C4-2B (cell line): ENCODE results near the gene NUDT22.
A peak's percentile ranks its signal among the peaks of the same experiment; 100 is the strongest.

Experiments
- H3K27ac ChIP-seq: fragments of 450-650 bp; 2 replicates; pipeline ENCODE4 v1.5.1; 2017
- ZFX ChIP-seq: fragments of 450-650 bp; IDR thresholded peaks from 2 replicates; pipeline ENCODE4 v1.6.1; 2017
- TF ChIP-seq, protein P1 (sequence below): fragments of 450-650 bp; conservative IDR thresholded peaks from 2 replicates; pipeline ENCODE4 v1.5.1; 2017; ENCODE audit warnings: mild to moderate bottlenecking

NUDT22 gene

DNA sequence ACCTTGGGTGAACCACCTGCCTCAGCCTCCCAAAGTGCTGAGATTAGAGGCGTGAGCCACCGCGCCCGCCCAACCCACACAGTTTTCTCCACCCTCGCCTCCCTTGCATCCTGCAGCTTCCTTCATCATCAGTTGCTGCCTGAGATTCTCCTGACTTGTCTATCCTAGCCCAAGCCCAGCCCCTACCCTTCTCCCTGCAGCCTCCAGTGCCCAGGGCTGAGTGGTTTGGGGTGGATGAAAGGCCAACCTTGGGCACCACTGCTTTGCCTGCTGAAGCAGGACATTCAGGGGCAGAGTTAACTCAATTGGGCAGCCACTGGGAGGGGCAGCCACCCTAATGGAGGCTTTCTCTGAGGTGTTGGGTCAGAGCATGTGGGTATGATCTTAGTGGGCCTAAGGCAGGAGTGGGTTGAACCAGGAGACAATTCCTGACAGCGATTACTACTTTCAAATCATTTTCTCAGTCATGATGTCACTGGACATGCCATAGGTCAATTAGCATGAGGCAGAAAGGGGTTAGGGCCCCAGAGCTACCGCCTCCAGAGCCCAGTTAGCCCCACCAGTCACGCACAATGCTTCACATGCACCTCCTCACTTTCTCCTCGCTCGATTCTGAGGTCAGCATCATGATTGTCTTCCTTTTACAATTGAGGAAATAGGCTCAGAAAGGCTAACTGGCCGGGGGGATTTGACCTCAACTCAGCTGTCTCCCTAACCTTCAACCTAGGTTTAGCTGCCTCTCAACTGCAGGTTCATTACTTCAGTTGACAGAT lies 13.8 kb downstream of the NUDT22 start:
- H3K27ac ChIP-seq, result peak overlapping the region; percentile 86
- TF ChIP-seq, protein P1, sequence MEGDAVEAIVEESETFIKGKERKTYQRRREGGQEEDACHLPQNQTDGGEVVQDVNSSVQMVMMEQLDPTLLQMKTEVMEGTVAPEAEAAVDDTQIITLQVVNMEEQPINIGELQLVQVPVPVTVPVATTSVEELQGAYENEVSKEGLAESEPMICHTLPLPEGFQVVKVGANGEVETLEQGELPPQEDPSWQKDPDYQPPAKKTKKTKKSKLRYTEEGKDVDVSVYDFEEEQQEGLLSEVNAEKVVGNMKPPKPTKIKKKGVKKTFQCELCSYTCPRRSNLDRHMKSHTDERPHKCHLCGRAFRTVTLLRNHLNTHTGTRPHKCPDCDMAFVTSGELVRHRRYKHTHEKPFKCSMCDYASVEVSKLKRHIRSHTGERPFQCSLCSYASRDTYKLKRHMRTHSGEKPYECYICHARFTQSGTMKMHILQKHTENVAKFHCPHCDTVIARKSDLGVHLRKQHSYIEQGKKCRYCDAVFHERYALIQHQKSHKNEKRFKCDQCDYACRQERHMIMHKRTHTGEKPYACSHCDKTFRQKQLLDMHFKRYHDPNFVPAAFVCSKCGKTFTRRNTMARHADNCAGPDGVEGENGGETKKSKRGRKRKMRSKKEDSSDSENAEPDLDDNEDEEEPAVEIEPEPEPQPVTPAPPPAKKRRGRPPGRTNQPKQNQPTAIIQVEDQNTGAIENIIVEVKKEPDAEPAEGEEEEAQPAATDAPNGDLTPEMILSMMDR, result no peak
- no peak for TF ChIP-seq ZFX

DNA sequence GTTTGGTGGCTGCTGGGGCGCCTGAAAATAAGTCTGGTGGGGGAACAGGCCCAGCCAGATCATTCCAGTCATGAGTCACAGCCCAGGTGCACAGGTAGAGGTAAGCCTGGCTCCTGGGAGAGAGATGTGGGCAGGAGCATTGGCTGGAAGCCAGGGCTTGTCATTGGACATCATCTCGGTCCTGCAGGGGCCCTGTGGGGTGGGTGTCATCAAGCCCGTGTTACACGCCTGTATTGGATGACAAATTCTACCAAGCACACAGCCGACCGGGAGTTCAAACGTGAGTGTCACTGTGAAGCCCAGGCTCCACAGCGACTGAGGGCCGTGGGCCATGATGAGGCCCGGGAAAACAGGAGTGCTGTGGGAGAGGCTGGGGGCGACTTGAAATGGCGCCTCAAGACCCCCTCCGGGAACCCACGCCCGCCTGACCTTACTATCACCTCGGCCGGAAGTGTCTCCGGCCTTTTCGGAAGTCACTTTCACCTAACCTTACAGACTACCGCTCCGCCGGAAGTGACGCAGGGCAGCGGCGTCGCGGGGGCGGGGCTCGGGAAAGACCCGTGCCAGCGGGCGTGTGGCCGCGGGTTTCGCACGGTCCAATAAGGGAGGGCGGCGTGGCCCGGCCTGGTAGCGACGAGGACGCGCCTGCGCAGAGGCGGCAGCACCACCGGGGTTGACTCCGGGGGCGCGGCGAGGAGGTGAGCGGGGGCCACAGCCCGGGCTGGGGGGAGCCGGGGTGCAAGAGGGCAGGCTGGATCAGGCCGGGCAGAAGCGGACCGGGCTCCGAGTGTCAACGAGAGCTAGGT lies 14.6 kb downstream of the NUDT22 start, which contains the start of gene FKBP2:
Gene FKBP2, plus strand, starts transcription at position 661 of the 806 bp plus-strand sequence. CDS start 1,293 bp downstream, outside the sequence.
- H3K27ac ChIP-seq, result peak within 1 kb of the TSS; percentile 86
- TF ChIP-seq, protein P1, result no peak
- TF ChIP-seq ZFX, result no peak

DNA sequence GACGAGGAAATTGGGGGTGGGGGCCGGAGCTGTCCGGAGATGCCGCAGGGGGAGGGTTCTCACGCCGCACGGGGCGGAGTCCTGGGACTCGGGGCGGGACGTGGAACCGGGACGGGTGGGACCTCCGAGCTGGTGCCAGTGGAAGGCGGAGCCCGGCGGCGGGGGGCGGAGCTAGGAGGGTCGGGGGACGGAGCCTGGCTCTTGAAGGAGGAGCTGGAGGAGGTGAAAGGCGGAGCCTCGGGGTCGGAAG lies 15.1 kb downstream of the NUDT22 start:
- no peak for TF ChIP-seq ZFX
- TF ChIP-seq, protein P1, result no peak
- H3K27ac ChIP-seq, result peak overlapping the region; percentile 86

DNA sequence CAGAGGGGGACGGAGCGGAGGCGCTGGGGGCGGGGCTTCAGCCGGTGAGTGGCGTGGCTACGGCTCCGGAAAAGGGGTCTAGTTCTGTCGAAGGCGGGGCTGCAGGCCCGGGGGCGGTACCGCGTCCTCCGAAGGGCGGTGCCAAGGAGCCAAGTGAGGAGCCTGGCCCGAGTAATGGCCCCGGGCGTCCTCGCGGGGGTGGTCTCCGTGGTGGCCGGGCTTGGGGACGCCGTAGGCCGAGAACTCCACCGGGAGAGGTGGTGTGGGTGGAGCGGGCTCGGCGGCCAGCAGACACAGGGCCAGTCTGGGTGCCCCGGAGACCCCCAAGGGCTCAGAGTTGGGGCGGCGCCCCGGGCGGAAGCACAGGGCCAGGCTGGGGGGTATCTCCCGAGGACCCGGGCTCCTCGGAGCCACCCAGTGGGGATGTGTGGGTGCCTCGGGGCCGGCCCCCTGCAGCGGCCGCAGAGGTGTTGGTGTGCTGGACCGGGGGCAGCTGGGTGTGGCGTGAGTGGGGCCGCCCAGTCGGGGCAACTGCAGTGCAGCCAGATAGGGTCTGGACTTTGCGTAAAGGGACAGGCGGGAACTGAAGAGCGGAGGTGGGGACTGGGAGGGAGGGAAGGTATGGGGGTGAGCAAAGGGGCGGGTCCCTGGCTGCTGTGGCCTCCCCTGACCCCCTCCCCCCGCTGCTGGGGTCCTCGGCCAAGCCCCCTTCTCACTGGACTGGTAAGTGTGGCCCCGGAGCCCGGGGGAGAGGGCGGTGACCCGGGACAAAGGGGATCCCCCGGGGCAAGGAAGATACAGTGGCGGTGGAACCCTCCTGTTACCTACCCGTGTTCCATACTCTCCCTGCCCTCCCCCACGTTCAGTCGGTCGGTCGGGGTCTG lies 15.7 kb downstream of the NUDT22 start:
- TF ChIP-seq, protein P1, result no peak
- no peak for TF ChIP-seq ZFX
- peak overlapping the region; percentile 86 for H3K27ac ChIP-seq

DNA sequence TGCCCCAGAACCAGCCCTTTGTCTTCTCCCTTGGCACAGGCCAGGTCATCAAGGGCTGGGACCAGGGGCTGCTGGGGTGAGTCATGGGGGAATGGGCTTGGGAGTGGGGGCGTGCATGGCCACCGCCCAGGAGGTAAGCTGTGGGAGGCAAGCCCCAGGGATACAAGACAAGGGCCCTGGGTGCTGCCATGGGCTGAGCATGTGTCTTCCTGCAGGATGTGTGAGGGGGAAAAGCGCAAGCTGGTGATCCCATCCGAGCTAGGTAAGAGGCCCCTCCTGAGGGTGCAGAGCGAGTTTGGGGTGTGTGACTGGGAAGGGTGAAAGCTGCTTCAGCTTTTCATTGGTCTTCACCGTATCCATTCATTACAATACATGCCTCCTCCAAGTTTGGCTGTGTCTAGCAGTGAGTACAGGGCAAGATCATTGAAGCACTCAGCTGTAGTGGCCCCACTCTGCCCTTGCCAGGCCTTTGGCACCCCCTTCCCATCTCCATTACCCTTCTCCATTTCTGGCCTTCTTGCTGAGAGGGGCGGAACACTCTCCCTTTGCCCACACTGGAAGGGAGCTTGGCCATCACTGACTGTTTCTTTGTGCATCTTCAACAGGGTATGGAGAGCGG lies 17.3 kb downstream of the NUDT22 start:
- H3K27ac ChIP-seq, result peak overlapping the region; percentile 86
- TF ChIP-seq, protein P1, result no peak
- TF ChIP-seq ZFX, result no peak

DNA sequence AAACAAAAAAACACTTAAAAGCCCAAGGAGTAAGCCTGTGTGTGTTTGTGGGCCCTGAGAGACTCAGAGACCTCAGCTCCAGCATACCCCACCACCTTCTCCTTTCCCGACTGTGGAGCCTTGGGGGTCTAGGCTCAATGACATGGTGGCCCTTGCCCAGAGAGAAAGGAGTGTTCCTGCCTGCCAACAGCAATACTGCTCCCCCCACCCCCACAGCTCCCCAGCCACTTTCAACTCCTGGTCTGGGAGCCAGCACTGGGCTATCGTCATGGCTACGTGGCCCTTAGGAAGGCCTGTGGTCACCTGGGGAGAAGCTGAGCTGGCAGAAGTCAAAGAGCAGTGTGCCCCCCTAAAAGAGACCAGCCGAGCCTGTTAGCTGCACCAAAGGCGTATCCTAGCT lies 18.0 kb downstream of the NUDT22 start:
- TF ChIP-seq ZFX, result no peak
- TF ChIP-seq, protein P1, result no peak
- no peak overlapping the region; the same call in 1 of the 2 replicates for H3K27ac ChIP-seq
